ENCODE measurements around the gene HS3ST5.

GRCh38 chr6:114154812-114155211, 188.0 kb downstream of the HS3ST5 start:
- TF ChIP-seq POLR2A (IDR thresholded peaks at IDR 0.05) (no peak), CTCF (IDR thresholded peaks at IDR 0.05) (no peak), POLR2AphosphoS5 (IDR thresholded peaks at IDR 0.05) (no peak), EP300 (IDR thresholded peaks at IDR 0.05) (no peak)

Measured in suprapubic skin (tissue), 4 donors.